ENCODE measurements around the gene FFAR1.

Gene FFAR1

GRCh38 chr19:35395382-35396199, 47.9 kb downstream of the FFAR1 start:
- no peak for DNase-seq

- no peak for DNase-seq
These were observed 48.7 kb downstream of the FFAR1 start for GRCh38 chr19:35396240-35396885.

- no peak for DNase-seq
These were observed 49.4 kb downstream of the FFAR1 start for GRCh38 chr19:35397064-35397463.

Data from Kasumi-1 (cell line).